HG03521 (cell line): Measurements from ENCODE around the gene TCP11.

Experiments used
- ATAC-seq: cut with Tn5 transposase; IDR thresholded peaks from one replicate; pipeline ENCODE4 v1.9.1; 2021; ENCODE audit warnings: mild to moderate bottlenecking, moderate library complexity; ENCODE audit not compliant: unreplicated experiment

Gene TCP11

DNA sequence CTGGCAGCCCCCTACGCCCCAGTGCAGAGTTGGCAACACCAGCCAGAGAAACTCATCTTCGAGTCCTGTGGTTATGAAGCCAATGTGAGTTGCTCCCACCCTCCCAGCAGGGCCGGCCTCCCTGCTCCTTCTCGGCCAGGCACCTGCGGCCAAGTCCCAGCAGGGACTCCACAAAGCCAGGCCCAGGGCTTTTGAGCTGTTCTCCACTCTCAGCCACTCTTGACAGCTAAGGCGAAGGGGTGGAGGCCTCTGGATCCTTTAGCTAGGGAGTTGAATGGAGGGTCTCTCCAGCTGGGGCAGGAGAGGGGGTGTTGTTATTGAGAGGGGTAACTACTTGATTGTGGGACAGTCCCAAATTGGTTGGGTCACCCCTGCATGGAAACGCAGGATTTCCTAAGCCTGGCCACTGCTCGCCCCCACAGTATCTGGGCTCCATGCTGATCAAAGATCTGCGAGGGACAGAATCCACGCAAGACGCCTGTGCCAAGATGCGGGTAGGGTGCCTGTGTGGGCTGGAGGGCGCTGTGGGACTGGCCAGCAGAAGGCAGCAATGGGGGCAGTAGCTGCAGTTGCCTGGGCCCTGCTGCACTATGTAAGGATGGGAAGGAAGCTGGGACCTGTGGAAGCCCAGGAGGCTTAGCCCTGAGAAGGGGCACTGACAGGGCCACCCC is 58.3 kb downstream of the TCP11 start:
- ATAC-seq, result no peak

GRCh38 chr6:35082046-35082732 is 59.0 kb downstream of the TCP11 start:
- ATAC-seq, result no peak

DNA sequence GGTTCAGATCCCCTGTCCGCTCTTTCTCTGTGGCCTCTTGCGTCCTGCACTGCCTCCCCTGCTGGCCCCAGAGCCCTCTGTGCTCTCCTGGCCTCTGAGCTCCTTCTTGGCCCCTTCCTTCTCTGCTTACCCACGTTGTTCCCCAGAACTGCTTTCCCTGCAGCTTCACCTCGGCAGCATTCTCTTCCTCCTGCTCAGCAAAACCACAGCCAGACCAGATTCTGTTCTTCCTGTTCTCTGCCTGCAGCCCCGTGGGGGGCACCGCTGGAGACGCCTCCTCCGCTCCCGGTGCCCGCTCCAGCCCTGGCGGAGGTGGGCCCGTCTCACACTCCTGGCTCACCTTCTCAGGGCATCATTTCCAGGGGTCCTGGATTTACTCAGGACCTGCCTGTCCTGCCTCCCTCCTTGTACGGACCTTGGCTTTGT is 59.7 kb downstream of the TCP11 start:
- ATAC-seq, result no peak

GRCh38 chr6:35080821-35081425 is 60.2 kb downstream of the TCP11 start:
- ATAC-seq, result no peak

DNA sequence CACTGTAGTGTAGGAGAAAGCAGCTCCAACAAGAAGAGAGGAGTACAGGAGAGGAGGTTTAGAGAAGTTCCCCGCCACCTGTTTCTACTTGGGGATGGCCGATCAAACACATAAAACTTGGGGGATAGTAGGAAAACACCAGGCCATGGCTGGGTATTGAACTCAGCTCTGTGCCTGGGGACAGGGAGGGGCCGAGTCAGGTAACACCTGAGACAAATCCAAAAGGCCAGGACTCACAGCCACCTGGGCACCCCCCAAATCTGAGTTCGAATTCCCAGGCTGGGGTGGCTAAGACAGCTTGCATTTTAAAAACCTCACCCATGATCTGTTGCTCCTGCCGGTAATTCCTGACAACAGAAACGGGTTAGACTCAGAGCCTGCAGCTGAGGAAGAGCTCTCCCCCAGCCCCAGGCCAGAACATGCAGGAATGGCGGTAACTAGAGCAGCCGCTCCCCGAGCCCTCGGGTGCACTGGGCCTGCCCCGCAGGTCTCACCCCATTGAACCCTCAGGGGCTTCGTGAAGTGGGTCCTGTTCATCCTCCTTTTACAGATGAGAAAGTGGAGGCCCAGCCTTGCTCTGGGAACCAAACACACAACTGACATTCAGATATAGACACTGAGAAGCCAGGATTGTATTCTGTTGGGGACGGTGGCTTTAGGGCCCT is 61.0 kb downstream of the TCP11 start:
- ATAC-seq, result no peak

- ATAC-seq, result no peak
Measured at GRCh38 chr6:35079311-35080000, 61.7 kb downstream of the TCP11 start.

- no peak for ATAC-seq
Measured at GRCh38 chr6:35078896-35079295, 62.2 kb downstream of the TCP11 start.

- ATAC-seq, result no peak
Measured at GRCh38 chr6:35078226-35078850, 62.8 kb downstream of the TCP11 start.

- no peak for ATAC-seq
Measured at GRCh38 chr6:35077713-35078105, 63.4 kb downstream of the TCP11 start.

GRCh38 chr6:35076997-35077712 is 64.0 kb downstream of the TCP11 start:
- ATAC-seq, result no peak

DNA sequence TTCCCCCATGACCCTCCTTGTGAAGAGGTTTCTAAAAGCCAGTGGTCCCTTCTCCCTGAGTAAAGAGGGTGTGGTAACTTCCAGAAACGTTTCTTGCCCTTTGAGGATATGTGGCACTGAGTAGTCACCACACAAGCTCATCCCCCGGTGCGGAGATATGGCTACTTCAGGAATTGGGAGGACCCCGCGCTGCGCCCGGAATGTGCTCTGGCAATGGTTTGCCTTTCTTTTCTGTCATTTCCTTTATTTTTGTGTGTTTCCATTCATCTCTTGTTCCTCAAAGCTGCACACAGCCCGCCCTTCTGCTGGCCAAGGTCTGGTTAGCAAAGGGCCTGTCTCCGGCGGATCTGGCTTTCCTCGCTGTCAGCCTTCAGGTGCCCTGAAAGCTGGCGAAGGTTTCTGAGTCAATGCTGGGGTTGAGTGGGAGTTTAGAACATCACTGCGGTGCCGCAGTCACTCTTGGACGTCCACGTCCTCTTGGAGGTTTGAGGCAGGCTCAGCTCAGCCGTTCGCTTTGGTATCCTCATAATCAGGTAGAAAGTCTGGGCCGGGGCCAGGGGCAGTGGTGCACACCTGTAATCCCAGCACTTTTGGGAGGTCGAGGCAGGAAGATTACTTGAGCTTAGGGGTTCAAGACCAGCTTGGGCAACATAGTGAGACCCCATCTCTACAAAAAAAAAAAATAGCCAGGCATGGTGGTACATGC is 67.2 kb downstream of the TCP11 start:
- no peak for ATAC-seq

DNA sequence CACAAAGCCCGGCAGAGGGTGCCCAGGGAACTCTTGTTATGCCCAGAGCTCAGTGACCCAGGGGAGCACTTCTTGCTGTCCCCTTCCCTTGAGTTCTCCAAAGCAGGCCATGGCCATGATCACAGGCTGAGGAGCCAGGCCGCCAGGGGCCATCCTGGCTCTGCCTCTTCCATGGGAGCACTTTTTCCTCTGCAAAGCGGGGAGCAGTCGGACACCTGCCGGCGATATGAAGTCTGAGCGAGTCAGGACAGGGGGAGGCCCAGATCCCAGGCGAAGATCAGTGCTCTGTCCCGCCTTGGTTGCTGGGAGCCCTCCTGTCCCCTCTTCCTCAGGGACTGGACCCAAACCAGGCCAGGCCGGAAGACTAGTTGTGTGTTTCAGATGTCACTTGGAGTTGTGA is 67.9 kb downstream of the TCP11 start:
- ATAC-seq, result no peak

DNA sequence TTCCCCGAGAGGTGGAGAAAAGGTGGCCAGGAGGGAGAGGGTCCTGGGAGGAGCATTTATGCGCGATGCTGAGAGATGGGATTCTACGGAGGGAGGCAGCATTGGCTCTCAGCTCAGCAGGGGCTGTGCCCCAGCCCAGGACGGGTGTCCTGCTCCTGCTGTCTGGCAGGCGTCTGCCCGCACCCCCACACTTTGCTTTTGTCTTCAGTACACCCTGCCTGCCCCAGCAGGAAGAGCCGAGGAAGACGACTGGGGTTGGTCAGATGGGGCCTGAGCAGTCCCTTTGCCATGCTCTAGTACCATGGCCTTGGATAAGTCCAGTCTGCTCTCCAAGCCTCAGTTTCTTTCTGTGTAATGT is 68.5 kb downstream of the TCP11 start:
- no peak for ATAC-seq

- no peak for ATAC-seq
Measured at GRCh38 chr6:35072051-35072697, 69.0 kb downstream of the TCP11 start.

DNA sequence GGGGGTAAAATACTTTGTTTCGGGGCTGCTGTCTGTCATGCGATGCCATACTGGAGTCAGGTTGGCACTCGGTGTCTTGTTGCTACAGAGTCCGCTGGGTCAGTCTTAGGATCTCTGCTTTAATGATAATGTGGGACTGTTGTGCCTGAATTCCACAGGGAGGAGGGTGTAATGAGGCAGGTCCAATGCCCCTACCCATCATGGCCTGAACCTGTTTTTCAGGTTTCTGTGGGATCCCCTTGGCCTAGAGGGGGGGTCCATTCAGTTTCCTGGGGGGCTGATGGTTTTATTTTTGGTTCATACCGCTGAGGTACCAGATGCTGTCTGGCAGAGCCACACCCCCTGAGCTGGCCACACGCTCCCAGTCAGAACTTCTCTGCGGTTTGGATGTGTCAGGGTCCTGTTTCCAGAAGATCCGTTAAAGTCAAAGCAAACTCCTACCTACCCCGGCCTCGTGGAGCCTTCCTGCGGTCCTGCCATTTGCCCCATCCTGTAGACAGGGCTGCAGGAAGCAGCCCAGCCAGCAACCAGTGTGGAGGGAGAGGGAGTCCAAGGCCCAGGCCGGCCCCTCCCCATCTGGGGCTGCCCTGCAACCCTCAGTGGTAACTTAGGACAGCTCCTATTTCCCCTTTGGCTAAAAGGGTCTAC is 69.7 kb downstream of the TCP11 start:
- no peak for ATAC-seq

- ATAC-seq, result no peak
Measured at GRCh38 chr6:35070111-35070510, 71.0 kb downstream of the TCP11 start.

- no peak for ATAC-seq
Measured at GRCh38 chr6:35069262-35069661, 71.9 kb downstream of the TCP11 start.

GRCh38 chr6:35068644-35069043 is 72.5 kb downstream of the TCP11 start:
- ATAC-seq, result no peak

GRCh38 chr6:35068206-35068605 is 72.9 kb downstream of the TCP11 start:
- ATAC-seq, result no peak
